Testis (tissue), 3 donors: Measurements from ENCODE around the gene KLHDC8A. TPM values are rescaled to one million over a fixed set of nuclear protein-coding genes. Genes with fewer than 3 reads are reported as not detected.

ENCODE experiments used
- DNase-seq: peaks from one replicate; pipeline ENCODE4 v3.0.0-alpha.2; 2019
- H3K27ac ChIP-seq, 2 donors: fragments of 200-600 bp; sonication (generic); one replicate each; pipeline ENCODE4 v1.5.1; 2019
- H3K27me3 ChIP-seq: fragments of 200-600 bp; sonication (generic); one replicate; pipeline ENCODE4 v1.5.1; 2019
- H3K36me3 ChIP-seq: fragments of 200-600 bp; sonication (generic); one replicate; pipeline ENCODE4 v1.5.1; 2017; ENCODE audit warnings: low read depth; ENCODE audit errors: missing control alignments
- H3K4me1 ChIP-seq: fragments of 200-600 bp; sonication (generic); one replicate; pipeline ENCODE4 v1.5.1; 2019
- H3K4me3 ChIP-seq, 2 donors: fragments of 200-600 bp; sonication (generic); one replicate each; pipeline ENCODE4 v1.5.1; 2017 to 2019
- H3K9me3 ChIP-seq: fragments of 200-600 bp; sonication (generic); one replicate; pipeline ENCODE4 v1.5.1; 2017
- CTCF ChIP-seq, 3 experiments: fragments of 450-650 bp in 2 of 3; fragments of 200-600 bp in 1 of 3; sonication (generic) in 1 of 3; IDR thresholded peaks; one replicate each; pipeline ENCODE4 v1.5.1; 2016 to 2019; ENCODE audit warnings: antibody characterized with exemption in 3 of 3, mild to moderate bottlenecking in 2 of 3, moderate library complexity in 1 of 3
- POLR2A ChIP-seq: fragments of 450-650 bp; IDR thresholded peaks from one replicate; pipeline ENCODE4 v1.6.1; 2017; ENCODE audit warnings: antibody characterized with exemption, mild to moderate bottlenecking, moderate library complexity
- WGBS, 2 donors: methylation state at CpG; one replicate each; pipeline ENCODE4 v1.1.5; 2018; 5-methylcytosine and 5-hydroxymethylcytosine counted together
- intact Hi-C: fragments of 100-400 bp; cut with DNase I; formaldehyde crosslinking; loops from one replicate; pipeline ENCODE4 v1.15.1; 2023; ENCODE audit warnings: low total_unique reads
- polyA plus RNA-seq: library from polyadenylated mRNA; stranded (reverse); fragments of 350-450 nt; fragmentation: Illumina TruSeq; extraction: RNeasy Lipid Tissue Mini Kit (QIAGEN cat#74804); gene quantifications from one replicate; pipeline ENCODE4 v1.2.3, GENCODE V29; 2014; ENCODE audit warnings: low read depth, low replicate concordance; ENCODE audit not compliant: insufficient read depth
- total RNA-seq, 2 donors: library from RNA; depleted of rRNA; stranded (reverse); fragments of >200 nt; gene quantifications; one replicate each; pipeline ENCODE4 v1.2.3, GENCODE V29; 2016

The KLHDC8A gene
- total and polyA plus RNA-seq, 3 donors from 2014 or later: 10.5 to 12.9 (median 11.7) TPM

- TF ChIP-seq POLR2A (no peak), CTCF (IDR thresholded peaks at IDR 0.05) (no peak)
- Histone ChIP-seq H3K36me3 (no peaks in the 10 kb centered on the region), H3K4me3 (no peak overlapping the region), H3K27ac (no peak overlapping the region), H3K4me1 (peaks cover 13% of the 10 kb centered on the region), H3K9me3 (no peaks in the 10 kb centered on the region), H3K27me3 (no peaks in the 10 kb centered on the region)
- intact Hi-C loops: no loop called here
- DNase-seq: no peak
- WGBS, 2 donors: 90 to 94% methylated on average over 2 of the region's 2 CpGs
Measured at GRCh38 chr1:205296154-205296553, 60.6 kb downstream of the KLHDC8A start.

GRCh38 chr1:205294934-205295333 lies 61.8 kb downstream of the KLHDC8A start:
- no peak overlapping the region for H3K4me3 ChIP-seq
- H3K27ac ChIP-seq: peak overlapping the region in 1 of 2 donors; percentile 57
- peaks cover 10% of the 10 kb centered on the region for H3K4me1 ChIP-seq
- TF ChIP-seq CTCF (IDR thresholded peaks at IDR 0.05) (no peak), POLR2A (no peak)
- DNase-seq: no peak
- no peaks in the 10 kb centered on the region for H3K27me3 ChIP-seq
- no peaks in the 10 kb centered on the region for H3K36me3 ChIP-seq
- no peaks in the 10 kb centered on the region for H3K9me3 ChIP-seq
- intact Hi-C loops: no loop called here
- WGBS, 2 donors: 82 to 83% methylated on average over 5 of the region's 5 CpGs

- Histone ChIP-seq H3K27ac (peak overlapping the region in 1 of 2 donors; percentile 57), H3K9me3 (no peaks in the 10 kb centered on the region), H3K36me3 (no peaks in the 10 kb centered on the region), H3K4me1 (peaks cover 10% of the 10 kb centered on the region), H3K4me3 (no peak overlapping the region), H3K27me3 (no peaks in the 10 kb centered on the region)
- TF ChIP-seq CTCF (IDR thresholded peaks at IDR 0.05): no peak
- no peak for TF ChIP-seq POLR2A
- WGBS, 2 donors: 40 to 51% methylated on average over 6 of the region's 6 CpGs
- intact Hi-C loops: no loop called here
- DNase-seq: peak; percentile 69
Measured at GRCh38 chr1:205294175-205294917, 62.4 kb downstream of the KLHDC8A start.

- 91 to 94% methylated on average over 7 to 10 of the region's 10 CpGs for WGBS, 2 donors
- no peak overlapping the region for H3K4me3 ChIP-seq
- H3K27me3 ChIP-seq: no peaks in the 10 kb centered on the region
- peak overlapping the region in 1 of 2 donors; percentile 50 for H3K27ac ChIP-seq
- no peak for DNase-seq
- H3K9me3 ChIP-seq: no peaks in the 10 kb centered on the region
- intact Hi-C loops: no loop called here
- TF ChIP-seq POLR2A: no peak
- no peaks in the 10 kb centered on the region for H3K36me3 ChIP-seq
- H3K4me1 ChIP-seq: peaks cover 10% of the 10 kb centered on the region
Measured at GRCh38 chr1:205293350-205294074, 63.2 kb downstream of the KLHDC8A start.

- intact Hi-C loops: no loop called here
- H3K4me3 ChIP-seq: no peak overlapping the region
- no peaks in the 10 kb centered on the region for H3K27me3 ChIP-seq
- H3K36me3 ChIP-seq: no peaks in the 10 kb centered on the region
- TF ChIP-seq POLR2A: no peak
- TF ChIP-seq CTCF (IDR thresholded peaks at IDR 0.05): no peak
- H3K27ac ChIP-seq: no peak overlapping the region
- no peak for DNase-seq
- WGBS, 2 donors: 90 to 98% methylated on average over 5 to 6 of the region's 6 CpGs
- H3K4me1 ChIP-seq: peaks cover 10% of the 10 kb centered on the region
- no peaks in the 10 kb centered on the region for H3K9me3 ChIP-seq
Measured at GRCh38 chr1:205291596-205291995, 65.1 kb downstream of the KLHDC8A start.
